SU-DHL-6 (cell line): ENCODE data around the gene MLH3.

ENCODE experiments used
- CTCF ChIP-seq: fragments of 200-600 bp; sonication (generic); IDR thresholded peaks from one replicate; pipeline ENCODE4 v1.5.1; 2017; ENCODE audit warnings: antibody characterized with exemption, mild to moderate bottlenecking, low read length, moderate library complexity; ENCODE audit not compliant: insufficient read depth, poor library complexity, severe bottlenecking
- EZH2phosphoT487 ChIP-seq: fragments of 200-600 bp; sonication (generic), shearing (Covaris generic); conservative IDR thresholded peaks from 2 replicates; pipeline ENCODE4 v1.6.1; 2018; ENCODE audit warnings: mild to moderate bottlenecking, antibody characterized with exemption, low read length, moderate library complexity, mixed read lengths

- TF ChIP-seq CTCF: no peak
- no peak for TF ChIP-seq EZH2phosphoT487
Measured at GRCh38 chr14:75023108-75023507, 28.2 kb downstream of the MLH3 start.
